Brain pericyte (primary cell): Measurements from ENCODE around the gene MYBPC2.
A peak's percentile ranks its signal among the peaks of the same experiment; 100 is the strongest.

Experiments
- DNase-seq: peaks from one replicate; pipeline ENCODE4 v3.0.0-alpha.2; 2012; ENCODE audit warnings: low read depth, low spot score

Gene MYBPC2

DNA sequence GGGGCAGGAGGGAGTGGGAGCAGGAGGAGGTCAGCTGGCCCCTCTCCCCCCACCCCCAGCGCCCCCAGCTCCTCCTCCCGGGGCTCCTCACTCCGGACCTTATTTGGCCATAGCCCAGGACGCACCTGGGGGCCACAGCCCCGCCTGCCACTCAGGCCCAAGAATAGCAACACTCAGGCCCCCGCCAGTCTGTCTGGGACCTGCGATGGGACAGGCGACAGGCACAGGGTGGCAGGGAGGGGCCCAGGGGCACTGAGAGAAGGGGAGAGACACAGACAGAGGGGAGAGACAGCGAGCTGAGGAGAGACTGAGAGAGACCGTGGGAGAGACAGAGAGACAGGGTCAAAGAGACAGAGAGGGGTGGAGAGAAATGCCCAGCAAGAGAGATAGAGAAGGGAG is 68.1 kb downstream of the MYBPC2 start:
- no peak for DNase-seq

DNA sequence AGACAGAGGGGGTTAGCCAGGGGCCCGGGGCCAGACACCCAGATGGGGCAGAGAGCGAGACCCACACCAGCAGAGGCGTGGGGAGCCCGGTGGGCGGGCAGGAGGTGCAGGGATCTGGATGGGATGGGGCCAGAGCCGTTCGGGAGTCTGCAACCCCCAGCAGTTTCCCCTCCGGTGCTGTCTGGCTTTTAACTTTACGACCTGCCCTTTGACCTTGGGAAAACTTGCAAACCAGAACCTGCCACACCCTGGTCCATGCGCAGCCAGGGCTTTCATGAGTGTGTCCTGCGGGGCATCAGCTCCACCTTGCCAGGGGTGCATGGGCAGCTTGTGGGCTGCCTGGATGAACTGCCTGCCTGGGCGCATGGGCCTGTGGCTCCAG is 68.5 kb downstream of the MYBPC2 start:
- no peak for DNase-seq

DNA sequence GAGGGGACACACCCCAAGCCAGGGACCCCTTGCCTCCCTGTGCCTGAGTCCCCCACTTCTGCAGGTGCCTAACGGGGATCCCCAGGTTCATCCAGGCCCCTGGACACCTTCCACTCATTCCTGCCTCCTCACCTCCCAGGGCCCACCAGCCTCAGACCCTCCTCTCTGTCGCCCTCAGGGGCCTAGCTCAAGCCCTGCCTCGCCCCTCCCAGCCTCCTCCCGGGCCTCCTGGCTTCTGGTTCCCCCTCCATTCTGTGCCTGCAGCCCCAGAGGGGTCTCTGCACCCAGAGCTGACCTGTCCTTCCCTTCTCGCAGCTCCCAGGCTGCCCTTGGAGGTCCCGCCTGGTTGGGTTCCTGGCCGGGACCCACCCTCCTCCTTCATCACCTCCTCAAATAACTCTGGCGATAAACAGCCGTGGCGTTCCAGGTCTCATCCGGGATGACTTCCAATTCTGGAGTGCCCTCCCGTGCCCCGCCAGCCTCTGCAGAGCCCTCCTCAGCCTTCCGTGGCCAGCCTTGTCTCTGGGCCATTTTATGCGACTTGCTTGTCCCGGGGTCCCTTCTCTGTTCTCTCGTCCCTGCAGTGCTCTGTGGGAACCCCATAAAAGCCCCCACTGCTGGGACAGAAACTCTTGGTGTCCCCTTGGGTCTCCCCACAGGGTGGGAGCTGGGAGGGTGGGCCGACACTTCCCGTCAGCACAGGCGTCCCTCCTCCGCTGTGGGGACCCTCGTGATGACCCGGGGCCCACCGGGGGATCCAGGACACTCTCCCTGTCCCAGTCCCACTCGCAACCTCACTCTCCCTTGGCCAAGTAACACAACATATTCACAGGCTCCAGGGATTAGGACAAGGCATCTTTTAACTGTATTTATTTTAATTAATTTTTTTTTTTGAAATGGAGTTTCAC is 69.1 kb downstream of the MYBPC2 start:
- DNase-seq = no peak

DNA sequence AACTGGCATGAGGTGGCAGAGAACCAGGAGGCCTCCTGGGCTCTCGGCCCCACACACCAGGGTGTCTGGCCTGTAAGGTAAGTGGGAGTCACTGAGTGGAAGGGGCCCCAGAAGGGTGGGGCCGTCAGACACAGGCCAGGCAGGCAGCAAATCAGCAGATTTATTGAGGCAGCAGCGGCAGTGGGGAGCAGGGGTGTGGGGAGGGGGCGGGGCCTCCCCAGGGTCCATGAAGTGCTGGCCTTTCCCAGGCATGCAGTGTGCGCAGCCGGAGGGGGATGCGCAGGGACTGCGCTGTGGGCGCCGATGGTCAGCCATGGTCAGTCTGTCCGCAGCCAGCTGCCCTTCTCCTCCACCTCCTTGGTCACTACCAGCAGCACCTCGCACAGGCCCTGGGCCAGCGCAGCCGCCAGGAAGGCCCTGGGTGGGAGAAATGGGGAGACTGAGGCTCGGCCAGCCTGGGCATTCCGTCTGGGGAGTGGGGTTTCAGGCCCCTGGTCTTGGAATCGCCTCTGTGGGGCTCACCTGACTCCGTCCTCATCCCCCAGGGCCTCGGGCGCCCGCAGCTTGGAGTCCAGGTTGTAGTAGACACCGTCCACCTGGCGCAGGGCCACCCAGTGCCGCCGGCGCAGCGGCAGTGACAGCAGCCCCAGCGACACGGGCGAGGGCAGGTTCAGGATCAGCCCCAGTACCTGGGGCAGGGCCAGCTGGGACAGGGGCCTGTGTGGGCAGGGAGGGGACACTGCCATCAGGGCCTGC is 73.3 kb downstream of the MYBPC2 start:
- no peak for DNase-seq

DNA sequence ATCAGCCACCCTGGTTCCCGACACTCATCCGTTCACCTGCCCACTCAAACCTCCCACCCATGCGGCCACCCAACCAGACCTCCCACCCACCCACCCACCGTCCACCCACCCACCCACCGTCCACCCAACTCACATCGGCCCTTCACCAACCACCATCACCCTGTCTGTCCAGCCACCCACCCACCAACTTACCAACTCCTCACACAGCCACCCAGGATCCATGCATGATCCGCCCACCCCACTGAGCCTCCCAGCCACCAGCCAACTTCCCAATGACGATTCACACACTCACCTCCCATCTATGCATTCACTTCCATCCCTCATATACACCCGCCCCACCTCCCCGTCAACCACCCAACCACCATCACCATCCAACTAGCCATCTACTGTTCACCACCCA is 74.0 kb downstream of the MYBPC2 start:
- DNase-seq = no peak

DNA sequence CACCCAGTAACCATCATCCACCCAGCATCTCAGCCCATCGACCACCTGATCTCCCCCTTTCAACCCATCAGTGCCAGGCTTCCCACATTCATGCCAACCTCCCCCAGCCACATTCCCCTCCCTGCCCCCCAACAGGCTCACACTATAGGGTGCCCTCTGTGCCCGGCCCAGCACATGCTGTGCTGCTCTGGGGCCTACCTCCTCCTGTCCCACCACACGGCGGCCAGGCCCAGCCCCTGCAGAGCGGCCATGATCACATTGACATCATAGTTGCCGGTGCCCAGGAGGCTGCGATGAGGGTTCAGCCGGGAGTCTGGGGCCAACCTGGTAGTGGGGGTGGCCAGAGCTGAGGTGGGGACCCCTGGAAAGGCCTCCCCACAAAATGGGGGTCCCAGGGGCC is 74.7 kb downstream of the MYBPC2 start:
- no peak for DNase-seq

DNA sequence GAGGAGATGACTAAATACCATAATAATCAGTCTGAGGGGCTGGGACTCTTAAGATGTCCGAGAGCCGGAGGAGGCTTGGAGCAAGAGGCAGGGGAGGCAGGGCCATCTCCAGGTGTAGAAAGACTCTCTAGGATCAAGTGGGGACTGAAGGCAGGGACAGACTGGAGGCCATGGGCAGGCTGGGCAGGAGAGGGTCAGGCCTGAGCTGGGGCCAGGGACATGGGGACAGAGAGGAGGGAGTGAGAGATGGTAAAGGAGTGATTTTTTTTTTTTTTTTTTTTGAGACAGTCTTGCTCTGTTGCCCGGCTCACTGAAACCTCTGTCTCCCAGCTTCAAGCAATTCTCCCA is 76.1 kb downstream of the MYBPC2 start:
- no peak for DNase-seq

DNA sequence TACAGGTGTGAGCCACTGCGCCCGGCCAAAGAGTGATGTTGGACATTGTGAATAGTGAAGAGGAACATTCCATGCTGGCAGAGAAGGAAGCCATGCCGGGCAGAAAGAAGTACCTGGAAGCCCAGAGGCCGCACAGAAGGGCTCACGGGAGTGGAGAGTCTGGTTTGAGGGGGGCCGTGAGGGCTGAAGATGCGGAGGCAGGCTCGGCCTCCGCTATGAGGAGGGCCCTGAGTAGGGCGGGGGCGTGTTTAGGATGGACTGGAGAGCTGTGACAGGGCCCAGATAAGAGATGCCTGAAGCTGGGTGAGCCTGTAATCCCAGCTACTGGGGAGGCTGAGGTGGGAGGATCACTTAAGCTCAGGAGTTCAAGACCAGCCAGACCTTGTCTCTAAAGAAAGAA is 76.7 kb downstream of the MYBPC2 start:
- no peak for DNase-seq

DNA sequence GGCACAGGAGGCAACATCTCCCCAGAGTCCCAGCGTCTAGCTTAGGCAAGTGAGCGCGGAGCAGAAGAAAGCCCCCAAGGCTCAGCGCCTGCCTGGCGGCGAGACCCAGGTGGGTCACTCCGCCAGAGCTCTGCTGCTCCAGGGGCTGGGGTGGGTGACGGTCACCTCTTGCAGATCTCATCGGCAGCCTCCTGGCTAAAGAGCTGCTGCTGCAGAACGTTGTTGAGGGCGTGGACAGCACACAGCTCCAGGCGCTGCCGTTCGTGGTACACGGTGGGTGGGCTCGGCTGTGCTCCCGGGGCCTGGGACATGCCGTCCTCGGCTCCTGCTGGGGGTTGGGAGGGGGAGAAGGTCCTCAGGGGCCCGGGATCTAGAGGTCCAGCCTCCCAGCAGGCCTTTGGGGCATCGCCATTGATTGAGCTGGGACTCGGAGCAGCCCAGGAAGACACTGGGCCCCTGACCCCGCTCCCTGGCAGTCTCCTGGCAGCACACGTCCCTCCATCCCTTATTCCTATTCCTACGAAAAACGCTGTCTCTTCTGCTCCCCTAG is 77.5 kb downstream of the MYBPC2 start:
- no peak for DNase-seq

DNA sequence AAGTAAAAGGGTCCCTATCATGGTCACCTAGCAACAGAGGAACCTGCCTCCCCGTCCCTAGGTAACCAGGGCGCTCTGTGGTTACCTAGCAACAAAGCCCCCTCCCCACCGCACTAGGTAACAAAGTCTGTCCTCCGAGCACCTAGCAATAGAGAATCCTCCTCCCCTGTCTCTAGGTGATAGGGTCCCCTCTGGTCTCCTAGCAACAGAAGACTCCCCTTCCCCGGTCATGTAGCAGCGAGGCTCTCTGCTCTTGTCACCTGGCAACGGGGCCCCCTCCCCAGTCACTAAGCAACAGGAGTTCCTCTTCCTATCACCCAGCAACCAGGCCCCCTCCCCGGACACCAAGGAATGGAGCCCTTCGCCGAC is 78.0 kb downstream of the MYBPC2 start:
- DNase-seq = no peak

DNA sequence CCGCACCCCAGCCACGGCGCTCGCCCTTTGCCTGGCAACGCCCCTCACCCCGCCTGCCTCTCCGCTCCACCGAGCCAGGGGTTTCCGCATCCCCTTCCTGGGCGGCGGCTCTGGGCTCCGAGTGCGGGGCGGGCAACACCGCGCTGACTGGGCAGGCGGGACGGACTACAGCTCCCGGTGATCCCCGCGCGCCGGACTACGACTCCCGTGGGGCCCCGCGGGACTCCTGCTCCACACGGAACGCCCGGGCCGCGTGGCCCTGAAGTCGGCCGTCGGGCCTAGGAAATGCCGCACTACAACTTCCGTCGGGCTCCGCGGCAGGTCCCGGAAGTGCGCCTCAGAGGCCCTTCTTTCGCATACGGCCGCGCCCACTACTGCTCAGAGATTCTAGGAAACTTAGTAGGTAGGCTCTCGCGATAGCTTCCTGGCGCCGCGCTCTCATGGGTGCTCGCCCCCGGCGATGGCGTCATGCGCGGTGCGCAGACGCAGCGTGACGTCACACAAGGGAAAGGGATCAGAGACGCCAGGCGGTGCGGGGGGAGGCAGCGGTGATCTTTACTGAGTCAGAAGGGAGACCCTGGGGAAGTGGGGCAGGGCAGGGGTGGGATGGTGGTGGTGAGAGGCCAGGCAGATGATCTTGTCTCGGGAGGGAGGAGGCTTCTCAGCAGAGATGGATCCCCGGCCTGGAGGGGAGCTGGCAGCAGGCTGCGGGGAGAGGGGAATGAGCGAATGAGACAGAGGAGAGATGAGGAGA is 78.6 kb downstream of the MYBPC2 start, which contains the start of gene JOSD2:
Gene JOSD2, minus strand, starts transcription at position 123 of the 754 bp plus-strand sequence. CDS start 760 bp downstream, outside the sequence.
- peak; percentile 97 for DNase-seq

DNA sequence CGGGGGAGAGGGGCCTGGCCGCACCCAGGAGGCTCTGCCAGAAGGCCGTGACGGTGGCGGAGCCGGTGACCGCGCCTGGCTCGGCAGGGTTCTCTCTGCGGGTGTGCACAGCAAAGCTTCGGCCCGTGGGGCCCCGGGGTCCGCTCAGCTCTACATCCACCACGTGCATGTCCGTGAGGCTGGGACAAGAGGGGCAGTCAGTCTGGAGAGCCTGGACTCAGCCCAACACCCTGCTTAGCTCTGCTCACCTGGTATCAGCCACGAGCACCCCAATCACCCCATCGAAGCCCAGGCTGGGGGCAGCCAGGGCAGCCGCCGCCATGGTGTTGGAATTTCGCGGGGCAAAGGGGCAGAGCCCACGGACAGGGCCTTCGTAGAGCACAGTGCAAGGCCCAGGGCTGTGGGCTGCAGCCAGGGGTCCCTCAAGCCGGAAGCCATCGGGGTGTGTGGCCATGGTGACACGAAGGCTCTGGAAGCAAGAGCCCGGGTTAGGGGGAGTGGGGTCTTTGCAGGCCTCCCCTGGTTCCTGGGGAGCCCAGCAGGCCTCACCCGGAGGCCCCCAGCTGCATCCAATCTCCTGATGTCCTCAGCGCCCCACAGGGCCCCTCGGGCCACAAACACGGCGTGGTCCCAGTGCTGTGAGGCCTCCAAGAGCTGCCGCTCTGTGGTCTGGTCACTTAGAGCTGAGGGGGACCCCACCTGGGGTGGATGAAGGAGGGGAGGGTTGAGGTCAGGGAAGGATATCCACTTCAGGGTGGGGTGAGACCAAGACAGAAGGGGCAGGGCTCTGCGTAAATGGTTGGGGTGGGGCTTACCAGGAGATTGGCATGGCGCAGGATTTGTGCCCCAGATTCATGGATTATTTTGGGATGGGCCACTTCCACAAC is 79.7 kb downstream of the MYBPC2 start:
- no peak for DNase-seq

DNA sequence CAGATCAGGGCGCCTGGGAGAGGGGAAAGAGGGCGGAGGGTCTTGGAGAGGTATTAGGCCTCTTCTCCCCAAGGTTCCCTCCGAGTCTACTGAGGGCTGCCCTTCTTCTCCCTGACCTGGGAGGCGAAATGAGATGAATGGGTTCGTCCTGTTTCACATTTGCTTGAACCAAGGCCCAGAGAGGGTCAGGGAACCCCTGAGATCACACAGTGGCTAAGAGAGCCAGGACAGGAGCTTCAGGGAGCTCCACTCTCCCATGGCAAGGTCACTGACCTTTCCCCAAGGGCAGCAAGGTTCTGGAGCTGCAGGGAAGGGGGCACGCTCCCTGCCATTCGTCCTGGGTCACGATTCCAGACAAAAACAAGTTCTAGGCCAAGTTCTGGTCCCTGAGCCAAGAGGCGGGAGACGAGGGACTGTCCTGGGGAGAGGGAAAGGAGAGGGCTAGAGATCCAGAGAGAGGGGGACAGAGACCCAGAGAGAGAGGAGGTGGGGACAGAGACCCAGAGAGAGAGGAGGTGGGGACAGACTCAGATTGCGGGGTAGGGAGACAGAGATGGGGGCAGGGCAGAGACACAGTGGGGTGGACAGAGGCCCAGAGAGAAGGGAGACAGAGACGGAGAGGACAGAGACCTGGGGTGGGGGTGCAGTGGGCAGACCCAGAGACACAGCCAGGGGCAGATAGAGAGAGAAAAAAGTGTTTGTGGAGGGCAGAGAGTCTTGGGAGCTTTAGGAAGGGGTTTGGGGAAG is 80.5 kb downstream of the MYBPC2 start:
- DNase-seq = no peak

DNA sequence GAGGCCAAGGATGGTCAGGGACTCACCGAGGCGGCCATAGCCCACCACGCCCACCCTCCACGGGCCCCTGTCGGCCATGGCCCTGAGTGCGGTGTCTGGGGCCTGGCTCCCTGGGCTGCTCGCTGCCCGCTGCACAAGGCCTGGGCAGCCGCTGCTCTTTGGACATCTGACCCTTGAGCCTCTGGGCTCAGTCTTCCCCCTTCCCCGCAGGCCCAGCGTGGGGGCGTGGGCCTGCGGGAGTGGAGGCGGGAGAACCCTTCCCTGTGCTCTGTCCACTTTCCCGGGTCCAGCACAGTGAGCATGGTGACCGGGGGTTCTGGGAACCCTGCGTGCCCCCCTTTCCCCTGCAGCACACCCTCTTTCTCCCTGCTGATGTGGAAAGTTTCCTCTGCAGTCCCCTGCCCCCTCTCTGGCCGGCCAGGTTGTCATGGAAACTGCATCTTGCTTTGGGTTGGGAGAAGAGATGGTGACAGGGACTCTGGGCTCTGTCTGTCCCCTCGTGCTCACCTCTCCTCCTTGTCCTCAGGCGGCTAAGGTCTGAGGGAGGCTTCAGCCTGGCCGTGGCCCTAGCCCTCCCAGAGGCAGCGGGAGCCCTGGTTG is 81.2 kb downstream of the MYBPC2 start, which contains the start of gene ASPDH:
Gene ASPDH, minus strand, starts transcription at position 168 of the 600 bp plus-strand sequence. Its CDS starts 90 bp downstream, at position 78.
- DNase-seq = no peak

DNA sequence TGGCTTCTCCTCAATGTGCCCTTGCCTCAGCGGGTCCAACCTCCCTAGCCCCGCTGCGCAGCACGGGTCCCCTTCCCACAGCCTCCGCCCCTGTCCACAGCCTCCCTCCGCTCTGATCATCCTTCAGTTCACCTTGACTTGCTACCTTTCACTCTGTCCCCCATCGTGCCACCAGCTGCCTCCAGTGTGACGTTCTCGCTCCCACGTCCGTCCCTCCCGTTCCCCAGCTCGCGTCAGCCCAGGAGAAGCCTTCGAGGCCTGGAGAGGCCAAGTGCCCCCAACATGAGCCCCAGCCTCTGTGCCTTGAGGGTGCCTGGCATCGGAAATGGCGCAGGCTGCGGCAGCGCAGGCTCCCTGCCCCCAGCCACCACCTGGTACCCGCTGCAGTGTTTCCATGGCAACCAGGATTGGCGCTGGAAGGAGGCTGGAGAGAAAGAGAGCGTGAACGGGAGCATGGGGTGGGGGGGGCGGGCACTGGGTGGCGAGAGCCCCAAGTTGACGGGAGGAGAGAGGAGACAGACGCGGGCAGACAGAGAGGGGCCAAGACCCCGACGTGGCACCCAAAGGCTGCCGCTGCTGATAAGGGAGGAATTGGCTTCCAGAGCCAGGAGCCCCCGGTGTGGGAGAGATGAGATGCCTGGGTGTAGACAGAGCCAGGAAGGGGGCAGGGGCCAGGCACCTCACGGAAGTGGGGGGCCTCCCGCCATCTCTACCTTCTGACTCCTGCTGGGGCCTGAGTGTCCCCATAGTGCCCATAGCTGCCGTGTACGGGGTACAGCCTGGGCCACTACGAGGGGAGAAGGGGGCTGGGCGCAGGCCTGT is 81.9 kb downstream of the MYBPC2 start:
- no peak for DNase-seq

DNA sequence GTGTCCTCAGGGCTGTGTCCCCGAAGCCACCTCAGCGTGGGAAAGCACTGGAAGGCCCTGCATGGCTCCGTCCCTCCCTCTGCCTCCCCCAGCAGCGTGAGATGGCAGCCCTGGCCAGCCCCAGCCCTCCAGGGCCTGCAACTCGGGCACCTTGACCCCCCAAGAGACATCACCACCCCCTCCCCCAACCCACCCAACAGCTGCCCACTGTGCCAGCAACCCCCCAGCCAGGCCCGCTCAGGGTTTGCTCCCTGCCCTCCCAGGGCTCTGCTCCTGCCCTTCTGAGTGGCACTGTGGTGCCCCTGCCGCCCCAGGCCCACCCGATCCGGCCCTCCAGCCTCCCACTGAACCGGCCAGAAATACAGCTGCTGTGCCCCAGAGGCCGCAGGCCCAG is 82.5 kb downstream of the MYBPC2 start:
- DNase-seq = no peak
